HG03103 (cell line): ENCODE measurements around the gene NPY4R2.
"Not testable (repeated sequence)": the region's sequence is repeated elsewhere in the genome, so short reads cannot be mapped to it uniquely, and the experiment has no call there.

Source experiments
- ATAC-seq: cut with Tn5 transposase; IDR thresholded peaks from one replicate; pipeline ENCODE4 v1.9.1; 2021; ENCODE audit warnings: low read depth; ENCODE audit not compliant: unreplicated experiment

Gene NPY4R2

GRCh38 chr10:47918475-47918874, at the start of gene NPY4R2:
NPY4R2 (plus strand) TSS chr10:47918662; CDS start chr10:47921988, 3,326 bp downstream.
- ATAC-seq, result not testable (repeated sequence)

- ATAC-seq, result not testable (repeated sequence)
Observed at GRCh38 chr10:47870887-47871286, 47.6 kb upstream of the NPY4R2 start.

GRCh38 chr10:47871485-47872180, 46.8 kb upstream of the NPY4R2 start:
- not testable (repeated sequence) for ATAC-seq

GRCh38 chr10:47872236-47872635, 46.2 kb upstream of the NPY4R2 start:
- not testable (repeated sequence) for ATAC-seq

- not testable (repeated sequence) for ATAC-seq
Observed at GRCh38 chr10:47884239-47884638, 34.2 kb upstream of the NPY4R2 start.

GRCh38 chr10:47884934-47885333, 33.5 kb upstream of the NPY4R2 start:
- ATAC-seq, result not testable (repeated sequence)

GRCh38 chr10:47886356-47886755, 32.1 kb upstream of the NPY4R2 start:
- ATAC-seq, result not testable (repeated sequence)

- ATAC-seq, result not testable (repeated sequence)
Observed at GRCh38 chr10:47886827-47887226, 31.6 kb upstream of the NPY4R2 start.

GRCh38 chr10:47890737-47891136, 27.7 kb upstream of the NPY4R2 start:
- ATAC-seq, result not testable (repeated sequence)

- ATAC-seq, result not testable (repeated sequence)
Observed at GRCh38 chr10:47892494-47893261, 25.8 kb upstream of the NPY4R2 start.

- not testable (repeated sequence) for ATAC-seq
Observed at GRCh38 chr10:47894571-47894970, 23.9 kb upstream of the NPY4R2 start.

- not testable (repeated sequence) for ATAC-seq
Observed at GRCh38 chr10:47897813-47898212, 20.6 kb upstream of the NPY4R2 start.

- ATAC-seq, result not testable (repeated sequence)
Observed at GRCh38 chr10:47909333-47909732, 9.1 kb upstream of the NPY4R2 start.

- not testable (repeated sequence) for ATAC-seq
Observed at GRCh38 chr10:47910486-47910885, 8.0 kb upstream of the NPY4R2 start.

GRCh38 chr10:47914052-47914451, 4.4 kb upstream of the NPY4R2 start:
- not testable (repeated sequence) for ATAC-seq

GRCh38 chr10:47915849-47916548, 2.5 kb upstream of the NPY4R2 start:
- not testable (repeated sequence) for ATAC-seq

GRCh38 chr10:47920610-47921009, 2.1 kb downstream of the NPY4R2 start:
- not testable (repeated sequence) for ATAC-seq

GRCh38 chr10:47922503-47922902, 4.0 kb downstream of the NPY4R2 start:
- not testable (repeated sequence) for ATAC-seq

- ATAC-seq, result not testable (repeated sequence)
Observed at GRCh38 chr10:47924628-47925027, 6.2 kb downstream of the NPY4R2 start.

GRCh38 chr10:47927147-47927916, 8.9 kb downstream of the NPY4R2 start:
- not testable (repeated sequence) for ATAC-seq
